Activated CD4-positive, alpha-beta T cell treated with anti-CD3 and anti-CD28 coated beads, Interleukin-2, amount 10 ng/mL, durations not matched to agents 7 days and 5 days (primary cell): ENCODE results near the gene SLC25A21. TPM values are rescaled to one million over a fixed set of nuclear protein-coding genes. Genes with fewer than 3 reads are reported as not detected.

Experiments used
- CTCF ChIA-PET: fragments of 350-600 bp; sonication (Branson Sonifier 250); formaldehyde crosslinking; loops from one replicate; lab custom pipeline; 2021; ENCODE audit warnings: antibody characterized with exemption; lab: Charles Lee
- POLR2A ChIA-PET: fragments of 350-600 bp; sonication (Branson Sonifier 250); formaldehyde crosslinking; loops from one replicate; lab custom pipeline; 2021; ENCODE audit warnings: antibody characterized with exemption; lab: Charles Lee
- DNase-seq: peaks from one replicate; pipeline ENCODE4 v3.0.0-alpha.2; 2020
- H3K27ac Mint-ChIP-seq: one replicate; pipeline ENCODE4 v1.8.0; 2021; ENCODE audit warnings: mild to moderate bottlenecking, moderate library complexity, mixed read lengths
- H3K27me3 Mint-ChIP-seq: one replicate; pipeline ENCODE4 v1.8.0; 2021; ENCODE audit warnings: mixed read lengths
- H3K36me3 Mint-ChIP-seq: one replicate; pipeline ENCODE4 v1.8.0; 2021; ENCODE audit warnings: low read depth, mixed read lengths
- H3K4me1 Mint-ChIP-seq: one replicate; pipeline ENCODE4 v1.8.0; 2021; ENCODE audit warnings: mixed read lengths
- H3K4me3 Mint-ChIP-seq: one replicate; pipeline ENCODE4 v1.8.0; 2021; ENCODE audit warnings: mild to moderate bottlenecking, moderate library complexity, mixed read lengths
- H3K9me3 Mint-ChIP-seq: one replicate; pipeline ENCODE4 v1.8.0; 2021; ENCODE audit warnings: mixed read lengths
- total RNA-seq, 2 experiments: library from RNA; stranded (reverse); gene quantifications; one replicate each; pipeline ENCODE4 v1.2.3, GENCODE V29; 2021

SLC25A21 gene
- total RNA-seq, 2 experiments from 2014 or later, result not detected

GRCh38 chr14:37122919-37123639, 49.3 kb downstream of the SLC25A21 start:
- H3K27ac Mint-ChIP-seq, result no peak overlapping the region
- H3K27me3 Mint-ChIP-seq, result no peaks in the 10 kb centered on the region
- CTCF ChIA-PET, result no interaction called here
- peaks cover under 1% of the 10 kb centered on the region for H3K9me3 Mint-ChIP-seq
- H3K4me1 Mint-ChIP-seq, result no peaks in the 10 kb centered on the region
- POLR2A ChIA-PET, result no interaction called here
- H3K36me3 Mint-ChIP-seq, result no peaks in the 10 kb centered on the region
- no peak for DNase-seq
- H3K4me3 Mint-ChIP-seq, result no peak overlapping the region

DNA sequence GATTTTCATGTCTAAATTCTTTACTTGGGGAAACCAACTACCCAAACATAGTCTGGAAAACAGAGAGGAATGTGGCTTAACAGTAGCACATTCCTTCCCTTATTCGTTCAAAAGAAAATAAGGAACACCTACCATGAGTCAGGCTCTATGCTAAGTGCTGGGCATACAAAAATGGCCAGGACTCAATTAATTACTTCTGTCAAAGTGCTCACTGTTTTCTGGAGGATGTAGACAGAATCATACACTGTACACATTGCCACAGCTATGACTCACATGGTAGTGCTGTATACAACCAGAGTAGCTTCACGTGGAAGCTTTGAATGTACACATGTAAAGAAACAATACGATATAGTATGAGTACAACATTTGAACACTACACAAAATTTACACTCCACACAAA, 50.1 kb downstream of the SLC25A21 start:
- Mint-ChIP-seq H3K36me3 (no peaks in the 10 kb centered on the region), H3K9me3 (peaks cover 2% of the 10 kb centered on the region), H3K4me3 (no peak overlapping the region), H3K4me1 (no peaks in the 10 kb centered on the region), H3K27ac (no peak overlapping the region), H3K27me3 (no peaks in the 10 kb centered on the region)
- ChIA-PET CTCF (no interaction called here), POLR2A (no interaction called here)
- DNase-seq, result no peak

DNA sequence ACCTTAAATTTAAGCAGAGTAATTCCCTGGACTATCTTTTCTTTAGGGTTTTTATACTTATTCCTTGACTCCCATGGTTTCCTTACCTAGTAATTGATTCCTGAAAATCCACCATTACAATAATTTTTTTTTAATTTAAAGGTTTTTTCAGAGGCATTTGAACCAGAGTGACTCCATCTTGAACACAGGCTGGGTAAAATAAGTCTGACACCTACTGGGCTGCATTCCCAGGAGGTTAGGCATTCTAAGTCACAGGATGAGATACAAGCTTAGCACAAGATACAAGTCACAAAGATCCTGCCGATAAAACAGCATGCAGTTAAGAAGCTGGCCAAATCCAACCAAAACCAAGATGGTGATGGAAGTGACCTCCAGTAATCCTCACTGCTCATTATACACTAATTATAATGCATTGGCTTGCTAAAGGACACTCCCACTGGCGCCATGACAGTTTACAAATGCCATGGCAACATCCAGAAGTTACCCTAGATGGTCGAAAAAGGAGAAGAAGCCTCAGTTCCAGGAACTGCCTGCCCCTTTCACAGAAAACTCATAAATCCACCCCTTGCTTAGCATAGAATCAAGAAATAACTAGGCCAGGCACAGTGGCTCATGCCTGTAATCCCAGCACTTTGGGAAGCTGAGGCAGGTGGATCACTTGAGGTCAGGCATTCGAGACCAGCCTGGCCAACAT, 53.6 kb downstream of the SLC25A21 start:
- POLR2A ChIA-PET, result no interaction called here
- no peak for DNase-seq
- H3K27ac Mint-ChIP-seq, result no peak overlapping the region
- H3K27me3 Mint-ChIP-seq, result no peaks in the 10 kb centered on the region
- CTCF ChIA-PET, result no interaction called here
- H3K4me1 Mint-ChIP-seq, result no peaks in the 10 kb centered on the region
- peaks cover 2% of the 10 kb centered on the region for H3K9me3 Mint-ChIP-seq
- H3K4me3 Mint-ChIP-seq, result no peak overlapping the region
- no peaks in the 10 kb centered on the region for H3K36me3 Mint-ChIP-seq

DNA sequence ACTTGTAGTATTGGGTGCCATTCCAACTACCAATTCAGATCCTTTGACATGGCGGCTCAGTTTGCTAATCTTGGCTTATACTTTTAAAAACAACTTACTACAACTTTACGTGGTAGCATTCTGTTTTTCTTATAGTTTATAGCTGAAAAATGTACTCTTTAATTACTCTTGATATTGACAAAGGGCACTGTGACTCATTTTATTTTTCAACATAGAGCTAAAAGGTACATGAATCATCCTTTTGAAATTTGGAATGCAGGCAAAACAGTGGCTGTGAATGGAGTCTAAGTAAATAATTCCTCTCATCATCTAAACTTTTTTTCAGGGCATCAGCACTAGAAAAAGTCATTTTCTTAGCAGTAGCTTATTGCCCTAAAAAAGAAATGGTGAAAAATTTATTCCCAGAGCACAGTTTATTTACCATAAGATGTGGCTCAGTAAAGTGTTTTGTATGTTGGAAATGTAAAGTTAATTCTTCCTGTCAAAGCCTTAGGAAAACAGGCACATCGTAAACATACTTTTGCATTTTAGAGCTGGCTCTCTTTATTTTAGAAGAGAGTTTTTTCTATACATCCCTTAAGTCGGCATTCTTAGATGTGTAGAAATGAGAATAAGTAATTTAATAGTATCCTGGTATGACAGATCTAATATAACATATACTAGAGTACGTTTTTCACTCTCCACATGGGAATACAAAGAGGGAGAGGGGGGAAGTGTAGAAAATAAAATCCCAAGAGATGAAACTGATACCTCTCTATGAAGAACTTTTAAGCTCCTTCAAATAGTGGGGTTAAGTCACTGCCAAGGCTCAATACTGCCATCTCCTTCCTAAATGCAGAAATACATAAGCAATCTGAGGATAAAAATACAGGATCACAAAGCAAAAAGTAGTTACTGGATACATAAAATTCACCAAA, 55.2 kb downstream of the SLC25A21 start:
- no peaks in the 10 kb centered on the region for H3K27me3 Mint-ChIP-seq
- POLR2A ChIA-PET, result no interaction called here
- H3K4me1 Mint-ChIP-seq, result no peaks in the 10 kb centered on the region
- no peak for DNase-seq
- no peaks in the 10 kb centered on the region for H3K36me3 Mint-ChIP-seq
- H3K4me3 Mint-ChIP-seq, result no peak overlapping the region
- CTCF ChIA-PET, result no interaction called here
- H3K27ac Mint-ChIP-seq, result no peak overlapping the region
- H3K9me3 Mint-ChIP-seq, result peaks cover 2% of the 10 kb centered on the region

DNA sequence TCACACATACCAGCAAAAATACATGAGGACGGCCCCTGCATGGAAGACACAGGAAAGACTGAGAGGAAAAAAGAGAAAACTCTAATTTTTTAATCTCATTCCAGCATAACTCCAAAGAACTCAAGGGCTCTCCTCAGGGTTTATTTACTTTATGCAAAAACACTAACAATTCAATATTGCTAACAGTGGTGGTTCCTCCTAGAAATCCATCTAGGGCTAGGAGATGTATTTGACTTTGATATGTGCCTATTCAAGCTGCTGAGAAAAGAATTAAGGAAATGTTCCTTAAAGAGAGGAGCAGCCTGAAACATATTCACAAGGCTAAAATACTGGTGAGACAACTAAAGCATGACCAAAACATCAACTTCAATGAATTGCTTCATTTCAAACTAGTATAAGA, 57.0 kb downstream of the SLC25A21 start:
- CTCF ChIA-PET, result no interaction called here
- H3K27me3 Mint-ChIP-seq, result no peaks in the 10 kb centered on the region
- no peaks in the 10 kb centered on the region for H3K36me3 Mint-ChIP-seq
- peaks cover 2% of the 10 kb centered on the region for H3K9me3 Mint-ChIP-seq
- no peak overlapping the region for H3K4me3 Mint-ChIP-seq
- no peaks in the 10 kb centered on the region for H3K4me1 Mint-ChIP-seq
- POLR2A ChIA-PET, result no interaction called here
- no peak for DNase-seq
- H3K27ac Mint-ChIP-seq, result no peak overlapping the region

DNA sequence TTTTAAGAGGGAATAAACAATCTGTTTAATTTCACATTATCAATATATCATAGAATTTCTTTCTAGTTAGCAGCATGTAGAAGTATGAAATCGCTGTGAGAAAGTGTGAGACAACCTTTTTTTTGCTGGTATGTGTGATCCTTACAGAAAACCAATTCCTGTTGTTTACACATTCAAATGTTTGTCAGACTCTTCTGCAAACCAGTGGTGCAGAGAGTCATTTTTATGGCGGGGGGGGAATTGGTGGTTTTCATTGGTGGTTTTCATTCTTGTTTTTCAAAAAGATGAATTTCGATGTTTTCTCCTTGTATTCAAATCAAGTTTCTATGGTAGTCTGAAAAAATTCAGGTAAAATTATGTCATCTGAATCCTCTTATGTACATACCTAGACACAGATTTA, 57.8 kb downstream of the SLC25A21 start:
- no peaks in the 10 kb centered on the region for H3K4me1 Mint-ChIP-seq
- POLR2A ChIA-PET, result no interaction called here
- CTCF ChIA-PET, result no interaction called here
- peaks cover 2% of the 10 kb centered on the region for H3K9me3 Mint-ChIP-seq
- H3K36me3 Mint-ChIP-seq, result no peaks in the 10 kb centered on the region
- no peak overlapping the region for H3K4me3 Mint-ChIP-seq
- H3K27me3 Mint-ChIP-seq, result no peaks in the 10 kb centered on the region
- H3K27ac Mint-ChIP-seq, result no peak overlapping the region
- no peak for DNase-seq

- Mint-ChIP-seq H3K36me3 (no peaks in the 10 kb centered on the region), H3K4me3 (no peak overlapping the region), H3K9me3 (peaks cover 2% of the 10 kb centered on the region), H3K27ac (no peak overlapping the region), H3K27me3 (no peaks in the 10 kb centered on the region), H3K4me1 (no peaks in the 10 kb centered on the region)
- no peak for DNase-seq
- ChIA-PET CTCF (no interaction called here), POLR2A (no interaction called here)
These were observed 58.4 kb downstream of the SLC25A21 start for GRCh38 chr14:37114002-37114401.

DNA sequence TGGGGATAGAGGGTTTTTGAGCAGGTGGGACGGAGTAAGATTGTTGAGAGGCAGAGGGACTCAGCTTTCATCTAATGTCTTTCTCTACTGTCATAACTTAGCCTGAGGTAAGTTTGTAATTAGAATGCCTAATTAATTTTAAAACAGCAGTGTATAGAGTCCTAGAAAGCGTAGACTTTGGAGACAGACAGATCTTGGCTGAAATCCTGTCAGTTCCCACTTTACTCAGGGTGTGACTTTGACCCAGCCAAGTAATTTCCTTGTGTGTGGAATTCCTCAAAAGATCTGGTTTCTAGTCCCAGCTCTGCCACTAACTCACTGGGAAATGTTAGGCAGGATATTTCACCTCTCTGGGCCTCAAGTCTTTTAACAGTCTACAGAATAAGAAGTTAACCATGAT, 74.3 kb downstream of the SLC25A21 start:
- DNase-seq, result no peak
- Mint-ChIP-seq H3K4me1 (no peaks in the 10 kb centered on the region), H3K27ac (no peak overlapping the region), H3K36me3 (no peaks in the 10 kb centered on the region), H3K9me3 (peaks cover 3% of the 10 kb centered on the region), H3K27me3 (no peaks in the 10 kb centered on the region), H3K4me3 (no peak overlapping the region)
- ChIA-PET POLR2A (no interaction called here), CTCF (no interaction called here)

DNA sequence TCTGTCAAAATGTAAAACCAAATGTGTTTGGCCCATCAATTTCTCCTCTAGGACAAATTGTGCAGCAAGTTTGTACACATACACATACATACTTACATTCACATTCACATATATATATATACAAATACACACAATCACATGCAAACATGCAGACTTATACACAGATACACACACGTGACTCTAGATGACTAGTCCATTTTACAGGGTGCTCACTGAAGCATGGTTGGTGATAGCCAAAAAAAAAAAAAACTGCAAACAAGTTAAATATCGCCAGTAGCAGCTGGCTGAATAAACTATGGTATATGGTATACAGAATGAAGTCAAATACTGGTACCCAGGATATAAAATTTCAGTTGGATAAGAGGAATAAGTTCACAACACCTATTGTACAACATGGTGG, 77.9 kb downstream of the SLC25A21 start:
- CTCF ChIA-PET, result no interaction called here
- POLR2A ChIA-PET, result no interaction called here
- H3K27me3 Mint-ChIP-seq, result no peaks in the 10 kb centered on the region
- peaks cover 3% of the 10 kb centered on the region for H3K9me3 Mint-ChIP-seq
- H3K4me1 Mint-ChIP-seq, result no peaks in the 10 kb centered on the region
- H3K27ac Mint-ChIP-seq, result no peak overlapping the region
- DNase-seq, result no peak
- no peak overlapping the region for H3K4me3 Mint-ChIP-seq
- no peaks in the 10 kb centered on the region for H3K36me3 Mint-ChIP-seq

- H3K27me3 Mint-ChIP-seq, result no peaks in the 10 kb centered on the region
- CTCF ChIA-PET, result no interaction called here
- no peaks in the 10 kb centered on the region for H3K9me3 Mint-ChIP-seq
- POLR2A ChIA-PET, result no interaction called here
- H3K27ac Mint-ChIP-seq, result no peak overlapping the region
- DNase-seq, result no peak
- H3K36me3 Mint-ChIP-seq, result no peaks in the 10 kb centered on the region
- no peak overlapping the region for H3K4me3 Mint-ChIP-seq
- H3K4me1 Mint-ChIP-seq, result no peaks in the 10 kb centered on the region
These were observed 79.0 kb downstream of the SLC25A21 start for GRCh38 chr14:37093364-37093763.

GRCh38 chr14:37091651-37092050, 80.8 kb downstream of the SLC25A21 start:
- Mint-ChIP-seq H3K27ac (no peak overlapping the region), H3K9me3 (no peaks in the 10 kb centered on the region), H3K4me1 (no peaks in the 10 kb centered on the region), H3K4me3 (no peak overlapping the region), H3K27me3 (no peaks in the 10 kb centered on the region), H3K36me3 (no peaks in the 10 kb centered on the region)
- POLR2A ChIA-PET, result no interaction called here
- CTCF ChIA-PET, result no interaction called here
- no peak for DNase-seq

GRCh38 chr14:37090026-37090425, 82.4 kb downstream of the SLC25A21 start:
- Mint-ChIP-seq H3K27ac (no peak overlapping the region), H3K27me3 (no peaks in the 10 kb centered on the region), H3K4me3 (no peak overlapping the region), H3K4me1 (no peaks in the 10 kb centered on the region), H3K36me3 (no peaks in the 10 kb centered on the region), H3K9me3 (no peaks in the 10 kb centered on the region)
- ChIA-PET CTCF (no interaction called here), POLR2A (no interaction called here)
- DNase-seq, result no peak

- Mint-ChIP-seq H3K4me1 (no peaks in the 10 kb centered on the region), H3K9me3 (no peaks in the 10 kb centered on the region), H3K36me3 (no peaks in the 10 kb centered on the region), H3K27ac (no peak overlapping the region), H3K27me3 (no peaks in the 10 kb centered on the region), H3K4me3 (no peak overlapping the region)
- ChIA-PET POLR2A (no interaction called here), CTCF (no interaction called here)
- DNase-seq, result no peak
These were observed 83.0 kb downstream of the SLC25A21 start for GRCh38 chr14:37089410-37089809.
